CD14-positive monocyte (primary cell): ENCODE measurements around the gene MED15. TPM values are rescaled to one million over a fixed set of nuclear protein-coding genes. Genes with fewer than 3 reads are reported as not detected.

Source experiments
- DNase-seq, 3 donors: peaks; one replicate each; pipeline ENCODE4 v3.0.0-alpha.2; 2011 to 2022
- H2AFZ ChIP-seq: 2 replicates; pipeline ENCODE4 v1.6.0; 2012; ENCODE audit warnings: mild to moderate bottlenecking, low read depth, low read length, inconsistent platforms; ENCODE audit not compliant: insufficient read depth, poor library complexity, severe bottlenecking
- H3K27ac ChIP-seq, 2 donors: 1 replicate in 1 of 2; 2 replicates in 1 of 2; pipeline ENCODE4 v1.5.1; 2012 to 2013; ENCODE audit warnings: low read length in 2 of 2, control low read depth in 1 of 2, inconsistent platforms in 1 of 2, low read depth in 1 of 2, mild to moderate bottlenecking in 1 of 2
- H3K27me3 ChIP-seq, 2 donors: one replicate each; pipeline versions ENCODE4 v1.6.0 to v1.6.1; 2011 to 2013; ENCODE audit warnings: low read length in 2 of 2; ENCODE audit not compliant: control insufficient read depth in 2 of 2, insufficient read depth in 2 of 2
- H3K36me3 ChIP-seq, 2 donors: replicated peaks in 1 of 2; 1 replicate in 1 of 2; 2 replicates in 1 of 2; pipeline versions ENCODE4 v1.5.1 to v1.6.1; 2012 to 2013; ENCODE audit warnings: low read length in 2 of 2, control low read depth in 1 of 2, inconsistent platforms in 1 of 2, mild to moderate bottlenecking in 1 of 2; ENCODE audit not compliant: insufficient read depth in 2 of 2, control insufficient read depth in 1 of 2
- H3K4me1 ChIP-seq, 2 donors: 1 replicate in 1 of 2; 2 replicates in 1 of 2; pipeline versions ENCODE4 v1.5.1 to v1.6.1; 2012 to 2013; ENCODE audit warnings: low read length in 2 of 2, control low read depth in 1 of 2, inconsistent platforms in 1 of 2, mild to moderate bottlenecking in 1 of 2, moderate library complexity in 1 of 2; ENCODE audit not compliant: insufficient read depth in 2 of 2, control insufficient read depth in 1 of 2
- H3K4me2 ChIP-seq: replicated peaks from 2 replicates; pipeline ENCODE3; 2012; ENCODE audit warnings: low read length, moderate library complexity, mild to moderate bottlenecking; ENCODE audit not compliant: poor library complexity, severe bottlenecking; ENCODE audit errors: extremely low read depth
- H3K4me3 ChIP-seq, 3 experiments: fragments of 200-600 bp in 1 of 3; sonication (generic) in 1 of 3; replicated peaks in 1 of 3; 1 replicate in 2 of 3; 2 replicates in 1 of 3; pipeline ENCODE4 v1.5.1; 2011 to 2013; ENCODE audit warnings: low read length in 3 of 3, mild to moderate bottlenecking in 3 of 3, control low read depth in 2 of 3, low read depth in 2 of 3, inconsistent platforms in 1 of 3, moderate library complexity in 1 of 3
- H3K79me2 ChIP-seq: 2 replicates; pipeline ENCODE4 v1.6.0; 2012; ENCODE audit warnings: mild to moderate bottlenecking, control low read depth, inconsistent platforms, low read length, moderate library complexity; ENCODE audit not compliant: insufficient read depth
- H3K9ac ChIP-seq: 2 replicates; pipeline ENCODE4 v1.6.0; 2017; ENCODE audit warnings: low read length, mild to moderate bottlenecking; ENCODE audit not compliant: insufficient read depth, poor library complexity, severe bottlenecking
- H3K9me3 ChIP-seq, 2 donors: replicated peaks in 1 of 2; 1 replicate in 1 of 2; 2 replicates in 1 of 2; pipeline versions ENCODE4 v1.5.1 to v1.6.1; 2012 to 2013; ENCODE audit warnings: low read length in 2 of 2, control low read depth in 1 of 2; ENCODE audit not compliant: control insufficient read depth in 1 of 2, insufficient read depth in 1 of 2
- H4K20me1 ChIP-seq: 2 replicates; pipeline ENCODE4 v1.6.0; 2012; ENCODE audit warnings: mild to moderate bottlenecking, low read length, control low read depth, moderate library complexity; ENCODE audit not compliant: insufficient read depth
- H3K27ac Mint-ChIP-seq, 7 donors: one replicate each; pipeline ENCODE4 v1.8.0; 2020; ENCODE audit warnings: mild to moderate bottlenecking in 7 of 7, mixed read lengths in 7 of 7, moderate library complexity in 6 of 7, inconsistent platforms in 2 of 7
- H3K27me3 Mint-ChIP-seq, 3 donors: one replicate each; pipeline ENCODE4 v1.8.0; 2021 to 2022; ENCODE audit warnings: low read depth in 3 of 3, mild to moderate bottlenecking in 3 of 3, mixed read lengths in 3 of 3, moderate library complexity in 3 of 3, inconsistent platforms in 1 of 3
- H3K36me3 Mint-ChIP-seq, 2 donors: one replicate each; pipeline ENCODE4 v1.8.0; 2020; ENCODE audit warnings: mixed read lengths in 2 of 2, inconsistent platforms in 1 of 2, mild to moderate bottlenecking in 1 of 2
- H3K4me1 Mint-ChIP-seq: one replicate; pipeline ENCODE4 v1.8.0; 2020; ENCODE audit warnings: mild to moderate bottlenecking, mixed read lengths
- H3K4me3 Mint-ChIP-seq, 2 donors: one replicate each; pipeline ENCODE4 v1.8.0; 2020; ENCODE audit warnings: mild to moderate bottlenecking in 2 of 2, mixed read lengths in 2 of 2, moderate library complexity in 1 of 2
- H3K9me3 Mint-ChIP-seq, 7 donors: one replicate each; pipeline ENCODE4 v1.8.0; 2020 to 2022; ENCODE audit warnings: mixed read lengths in 7 of 7, mild to moderate bottlenecking in 6 of 7, moderate library complexity in 6 of 7, inconsistent platforms in 2 of 7
- CTCF ChIP-seq: fragments of 200-600 bp; IDR thresholded peaks from one replicate; pipeline ENCODE4 v1.8.0; 2022; ENCODE audit warnings: antibody characterized with exemption, mild to moderate bottlenecking
- WGBS: methylation state at CpG from one replicate; pipeline ENCODE4 v1.1.5; 2013; ENCODE audit warnings: missing lambda C conversion rate; ENCODE audit not compliant: insufficient coverage; 5-methylcytosine and 5-hydroxymethylcytosine counted together
- intact Hi-C, 2 donors: fragments of 100-400 bp; cut with micrococcal nuclease; formaldehyde crosslinking; loops; one replicate each; pipeline versions ENCODE4 v1.15.0 to v1.15.1; 2023
- polyA plus RNA-seq, 3 donors: library from polyadenylated mRNA; depleted of rRNA in 1 of 3; unstranded in 2 of 3; stranded (reverse) in 1 of 3; fragments of 300-500 nt in 2 of 3; fragments of >200 nt in 1 of 3; fragmentation: Illumina TruSeq in 2 of 3; gene quantifications; 1 replicate in 2 of 3; 2 replicates in 1 of 3; pipeline ENCODE4 v1.2.3, GENCODE V29; 2012 to 2021

The MED15 gene
- polyA plus RNA-seq, 3 donors = 10.0 to 126 (median 17.8) TPM

- intact Hi-C loops = no loop called here
- Histone ChIP-seq H3K4me2 (no peak overlapping the region), H3K9ac (no peak overlapping the region), H4K20me1 (peaks cover 99% of the 10 kb centered on the region), H3K36me3 (peaks cover 44 to 69% of the 10 kb centered on the region in 2 donors), H3K27ac (no peak overlapping the region), H3K4me3 (no peak overlapping the region), H3K27me3 (no peaks in the 10 kb centered on the region), H3K9me3 (no peaks in the 10 kb centered on the region), H3K79me2 (peaks cover 98% of the 10 kb centered on the region), H2AFZ (no peak overlapping the region), H3K4me1 (no peaks in the 10 kb centered on the region)
- no peak overlapping the region for H3K4me3 Mint-ChIP-seq
- WGBS = 100% methylated on average over 3 of the region's 4 CpGs
- peaks cover 2 to 3% (median 2%) of the 10 kb centered on the region in 3 donors for H3K27me3 Mint-ChIP-seq
- no peak for TF ChIP-seq CTCF
- H3K9me3 Mint-ChIP-seq = no peaks in the 10 kb centered on the region
- peak overlapping the region in 2 of 7 donors; percentile 73 to 76 for H3K27ac Mint-ChIP-seq
- DNase-seq = no peak
- H3K36me3 Mint-ChIP-seq = peaks cover 49 to 74% of the 10 kb centered on the region in 2 donors
- peaks cover 23% of the 10 kb centered on the region for H3K4me1 Mint-ChIP-seq
Observed at GRCh38 chr22:20526305-20526627, 18.9 kb downstream of the MED15 start.

DNA sequence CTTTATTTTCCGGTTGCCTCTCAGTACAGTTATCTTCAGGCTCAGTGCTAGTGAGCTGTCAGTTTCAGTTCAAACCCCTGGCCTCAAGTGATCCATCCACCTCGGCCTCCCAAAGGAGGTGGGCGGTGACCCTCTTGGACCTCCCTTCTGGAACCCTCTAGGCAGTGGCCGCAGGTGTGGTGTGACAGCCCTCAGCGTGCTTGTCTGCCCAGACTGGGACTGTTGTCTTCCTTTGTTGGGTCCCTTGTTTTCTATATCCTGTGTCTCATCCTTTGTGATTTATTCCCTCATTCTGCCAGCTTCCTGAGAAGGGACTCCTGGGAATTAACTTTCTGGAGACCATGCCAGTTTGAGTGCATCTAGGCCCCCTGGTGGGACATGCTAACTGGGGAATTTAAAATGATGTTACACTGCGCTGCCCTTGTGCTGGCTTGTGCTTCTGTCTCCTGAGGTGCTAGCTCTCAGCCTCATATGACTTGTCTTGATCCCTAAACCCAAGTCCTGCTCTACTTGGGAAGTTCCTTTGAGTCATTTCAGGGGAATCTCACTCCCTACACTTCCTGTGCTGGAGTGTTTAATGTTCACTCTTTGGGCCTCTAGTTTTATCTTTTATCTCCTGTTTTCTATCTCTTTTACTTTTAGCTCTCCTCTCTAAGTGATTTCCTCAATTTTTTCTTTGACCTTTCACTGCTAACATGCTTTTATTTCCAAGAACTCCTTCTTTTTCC, 19.4 kb downstream of the MED15 start:
- no peaks in the 10 kb centered on the region for H3K9me3 ChIP-seq
- H3K4me1 ChIP-seq = no peaks in the 10 kb centered on the region
- no peak for TF ChIP-seq CTCF
- H3K27me3 ChIP-seq = no peaks in the 10 kb centered on the region
- H3K9me3 Mint-ChIP-seq = no peaks in the 10 kb centered on the region
- intact Hi-C loops = no loop called here
- H3K27ac Mint-ChIP-seq = peak overlapping the region in 4 of 7 donors; percentile 47 to 76 (median 63)
- H3K4me2 ChIP-seq = no peak overlapping the region
- DNase-seq = peak in 1 of 3 donors; percentile 19
- no peak overlapping the region for H2AFZ ChIP-seq
- peaks cover 100% of the 10 kb centered on the region for H3K79me2 ChIP-seq
- peaks cover 2 to 3% (median 2%) of the 10 kb centered on the region in 3 donors for H3K27me3 Mint-ChIP-seq
- H3K4me3 Mint-ChIP-seq = no peak overlapping the region
- H3K4me1 Mint-ChIP-seq = peaks cover 27% of the 10 kb centered on the region
- peaks cover 53 to 77% of the 10 kb centered on the region in 2 donors for H3K36me3 Mint-ChIP-seq
- H3K9ac ChIP-seq = no peak overlapping the region
- H4K20me1 ChIP-seq = peaks cover 100% of the 10 kb centered on the region
- no peak overlapping the region for H3K4me3 ChIP-seq
- H3K27ac ChIP-seq = peak overlapping the region in 1 of 2 donors; percentile 7
- WGBS = 98% methylated on average over 5 of the region's 6 CpGs
- H3K36me3 ChIP-seq = peaks cover 46 to 73% of the 10 kb centered on the region in 2 donors
